K562 (cell line): ENCODE results near the gene CAPZA1. TPM values are rescaled to one million over a fixed set of nuclear protein-coding genes. Genes with fewer than 3 reads are reported as not detected.

ENCODE experiments used
- ATAC-seq: fragments of 200-7000 bp; cut with Tn5 transposase; 3 replicates; pipeline ENCODE4 v1.9.1; 2020; ENCODE audit warnings: moderate library complexity
- BruUV-seq: library from RNA; stranded (reverse); fragments of 400-500 nt; replicated peaks from 2 replicates; lab custom pipeline; 2021; lab: Mats Ljungman, UMichigan
- CTCF ChIA-PET: fragments of 300-600 bp; formaldehyde crosslinking; extraction: SDS; loops from one replicate; lab custom pipeline; 2021; ENCODE audit warnings: low intra/inter-chr PET ratio; lab: Yijun Ruan, JAX
- POLR2A ChIA-PET: fragments of 300-600, 350-650 bp; sonication (Branson Sonifier 250); formaldehyde crosslinking; extraction: SDS; loops from one replicate; lab custom pipeline; 2021; ENCODE audit warnings: antibody characterized with exemption, inconsistent platforms; lab: Yijun Ruan, JAX
- DNase-seq, 4 experiments: peaks; one replicate each; pipeline versions ENCODE4 v3.0.0 to v3.0.0-alpha.2; 2011 to 2018; ENCODE audit warnings: low spot score in 3 of 4, mixed read lengths in 3 of 4; ENCODE audit errors: extremely low read depth in 1 of 4
- FAIRE-seq: peaks from 2 replicates; lab custom pipeline; 2011; peaks lifted over from hg19 to GRCh38; lab: Jason Lieb, UNC
- H2AFZ ChIP-seq: 2 replicates; pipeline ENCODE4 v1.6.0; 2011; ENCODE audit warnings: low read depth, low read length, control low read depth, inconsistent platforms
- H3K27ac ChIP-seq: fragments of 200-600 bp; 3 replicates; pipeline ENCODE4 v1.8.0; 2011; ENCODE audit warnings: low read depth, mild to moderate bottlenecking, control low read depth, inconsistent platforms, low read length, moderate library complexity, mixed read lengths; ENCODE audit errors: extremely low read depth
- H3K27me3 ChIP-seq, 2 experiments: fragments of 300-600 bp in 1 of 2; 2 replicates in 1 of 2; 3 replicates in 1 of 2; pipeline versions ENCODE4 v1.6.0 to v1.8.0; 2011; ENCODE audit warnings: inconsistent platforms in 2 of 2, low read length in 2 of 2, mild to moderate bottlenecking in 1 of 2, mixed read lengths in 1 of 2, moderate library complexity in 1 of 2; ENCODE audit not compliant: control insufficient read depth in 2 of 2, insufficient read depth in 2 of 2
- H3K36me3 ChIP-seq: fragments of 300-600 bp; 3 replicates; pipeline ENCODE4 v1.8.0; 2011; ENCODE audit warnings: mild to moderate bottlenecking, low read length, inconsistent platforms; ENCODE audit not compliant: control insufficient read depth, insufficient read depth
- H3K4me1 ChIP-seq, 2 experiments: fragments of 200-600 bp in 1 of 2; replicated peaks in 1 of 2; 2 replicates in 1 of 2; 3 replicates in 1 of 2; pipeline versions ENCODE4 v1.5.1 to v1.8.0; 2011; ENCODE audit warnings: inconsistent platforms in 2 of 2, low read length in 2 of 2, mild to moderate bottlenecking in 1 of 2, mixed read lengths in 1 of 2, moderate library complexity in 1 of 2; ENCODE audit not compliant: control insufficient read depth in 2 of 2, insufficient read depth in 2 of 2
- H3K4me2 ChIP-seq: 2 replicates; pipeline ENCODE4 v1.6.1; 2011; ENCODE audit warnings: low read length, control low read depth, inconsistent platforms, mixed read lengths; ENCODE audit not compliant: insufficient read depth
- H3K4me3 ChIP-seq: fragments of 200-600 bp; sonication (generic), shearing (Covaris generic); 2 replicates; pipeline ENCODE4 v1.5.1; 2016; ENCODE audit warnings: control low read depth, inconsistent platforms
- H3K79me2 ChIP-seq: fragments of 200-600 bp; 3 replicates; pipeline ENCODE4 v1.8.0; 2011; ENCODE audit warnings: low read length, inconsistent platforms; ENCODE audit not compliant: control insufficient read depth, insufficient read depth
- H3K9ac ChIP-seq, 2 experiments: 2 replicates each; pipeline versions ENCODE4 v1.6.0 to v1.6.1; 2011; ENCODE audit warnings: low read depth in 2 of 2, low read length in 2 of 2, control low read depth in 1 of 2, inconsistent platforms in 1 of 2, mild to moderate bottlenecking in 1 of 2, mixed read lengths in 1 of 2; ENCODE audit not compliant: insufficient read depth in 1 of 2
- H3K9me1 ChIP-seq: one replicate; pipeline ENCODE4 v1.6.0; 2011; ENCODE audit warnings: inconsistent platforms, mild to moderate bottlenecking, low read length, moderate library complexity; ENCODE audit not compliant: control insufficient read depth, insufficient read depth
- H3K9me3 ChIP-seq: replicated peaks from 2 replicates; pipeline ENCODE4 v1.5.1; 2011; ENCODE audit warnings: low read depth, low read length, inconsistent platforms; ENCODE audit not compliant: control insufficient read depth, insufficient read depth
- H4K20me1 ChIP-seq: replicated peaks from 2 replicates; pipeline ENCODE4 v1.6.1; 2011; ENCODE audit warnings: low read length, inconsistent platforms, mixed read lengths; ENCODE audit not compliant: control insufficient read depth, insufficient read depth
- ATF7 ChIP-seq: fragments of 450-650 bp; IDR thresholded peaks from 2 replicates; pipeline ENCODE4 v1.7.1; 2014; ENCODE audit warnings: mild to moderate bottlenecking, moderate library complexity
- PML ChIP-seq: IDR thresholded peaks from 2 replicates; pipeline ENCODE4 v1.6.1; 2012; ENCODE audit warnings: low read length, inconsistent platforms
- PRDM10 ChIP-seq: fragments of 450-650 bp; IDR thresholded peaks from 2 replicates; pipeline ENCODE4 v1.6.1; 2018; ENCODE audit not compliant: partially characterized antibody
- TCF7 ChIP-seq: sonication (generic); IDR thresholded peaks from 2 replicates; pipeline ENCODE4 v1.6.1; 2016; ENCODE audit warnings: antibody characterized with exemption, borderline replicate concordance
- THRB ChIP-seq: fragments of 450-650 bp; formaldehyde crosslinking; conservative IDR thresholded peaks from 2 replicates; pipeline ENCODE4 v1.4.0; 2022; ENCODE audit warnings: mild to moderate bottlenecking, missing genetic modification characterization
- U2AF1 ChIP-seq: fragments of 200-400 bp; formaldehyde crosslinking; optimal IDR thresholded peaks from 2 replicates; pipeline ENCODE3; 2017; ENCODE audit warnings: mild to moderate bottlenecking, low read depth, low read length, moderate library complexity
- ZNF282 ChIP-seq: sonication (generic); formaldehyde crosslinking; IDR thresholded peaks from 2 replicates; pipeline ENCODE4 v1.8.1; 2023; ENCODE audit warnings: missing genetic modification reagents
- ZNF318 ChIP-seq, 2 experiments: fragments of 450-650 bp; IDR thresholded peaks; 2 replicates each; pipeline ENCODE4 v1.6.1; 2016; ENCODE audit warnings: mild to moderate bottlenecking in 2 of 2, borderline replicate concordance in 1 of 2, low read depth in 1 of 2, moderate library complexity in 1 of 2
- WGBS: fragments of 100-300 bp; shearing (Covaris generic); methylation state at CpG from one replicate; pipeline ENCODE4 v1.1.6; 2016; ENCODE audit warnings: low coverage, mixed read lengths; ENCODE audit not compliant: insufficient coverage; ENCODE audit errors: missing lambda C conversion rate; 5-methylcytosine and 5-hydroxymethylcytosine counted together
- in situ Hi-C: fragments of 300-500 bp; cut with MboI; formaldehyde crosslinking; loops from 4 replicates; pipeline ENCODE4 v1.15.0; 2018; ENCODE audit warnings: inconsistent platforms, mixed read lengths
- intact Hi-C: fragments of 100-400 bp; cut with micrococcal nuclease; formaldehyde crosslinking; loops from 2 replicates; pipeline ENCODE4 v1.14.2; 2022
- polyA plus RNA-seq, 8 experiments: library from polyadenylated mRNA; depleted of rRNA in 4 of 8; stranded (reverse) in 5 of 8; unstranded in 3 of 8; fragments of >200 nt; fragmentation: Nextera tagmentation in 2 of 8; fragmentation: Illumina TruSeq in 1 of 8; extraction: Ambion mirVana in 2 of 8; extraction: Trizol in 1 of 8; gene quantifications; 2 replicates each; pipeline versions ENCODE4 v1.2.1 to v1.2.3, GENCODE V29; 2011 to 2014; ENCODE audit warnings: inconsistent platforms in 1 of 8, missing spikeins in 1 of 8
- total RNA-seq, 7 experiments: library from RNA; depleted of rRNA in 6 of 7; stranded (reverse); fragments of >200 nt in 6 of 7; fragmentation: Illumina TruSeq in 2 of 7; extraction: Trizol in 2 of 7; gene quantifications; 2 replicates each; pipeline versions ENCODE4 v1.2.1 to v1.2.3, GENCODE V29; 2011 to 2021; ENCODE audit warnings: low replicate concordance in 1 of 7

The CAPZA1 gene
- total and polyA plus RNA-seq, 9 of the 15 experiments (the other 6 are each of a cell fraction or from before 2014, with no cell fraction given): 237 to 1,020 (median 306) TPM

GRCh38 chr1:112594208-112594876 lies 25.3 kb upstream of the CAPZA1 start:
- intact Hi-C loops: no loop called here
- Histone ChIP-seq H3K27ac (no peak overlapping the region), H3K4me3 (no peak overlapping the region), H3K9ac (no peak overlapping the region), H3K79me2 (no peaks in the 10 kb centered on the region), H3K36me3 (peaks cover 23% of the 10 kb centered on the region; the same call in 1 of the 3 replicates), H3K4me1 (no peaks in the 10 kb centered on the region), H2AFZ (no peak overlapping the region), H3K27me3 (no peaks in the 10 kb centered on the region), H3K9me3 (no peaks in the 10 kb centered on the region), H3K9me1 (no peaks in the 10 kb centered on the region), H3K4me2 (no peak overlapping the region), H4K20me1 (no peaks in the 10 kb centered on the region)
- POLR2A ChIA-PET: interaction anchor here (1.4 kb wide), 1 partner anchor 9 kb away, joined by 5 read pairs; no protein-coding TSS in a partner anchor
- no TSS peak for BruUV-seq
- in situ Hi-C loops: no loop called here
- DNase-seq: no peak
- 23% methylated on average over 3 of the region's 3 CpGs for WGBS
- CTCF ChIA-PET: no interaction called here
- peak; percentile 6 for FAIRE-seq
- no peak for ATAC-seq
- TF ChIP-seq ATF7 (peak; percentile 83), TCF7 (no peak), PML (no peak), PRDM10 (peak; percentile 98), ZNF282 (no peak), ZNF318 (IDR thresholded peaks at IDR 0.05; ENCODE audit: borderline replicate concordance in 1 of 2, low read depth in 1 of 2) (no peak), THRB (no peak), U2AF1 (no peak)
